G401 (cell line): Measurements from ENCODE around the gene ERCC3. TPM values are rescaled to one million over a fixed set of nuclear protein-coding genes. Genes with fewer than 3 reads are reported as not detected.
"Not testable (repeated sequence)": the region's sequence is repeated elsewhere in the genome, so short reads cannot be mapped to it uniquely, and the experiment has no call there.

Source experiments
- DNase-seq: peaks from one replicate; pipeline ENCODE4 v3.0.0-alpha.2; 2015; ENCODE audit warnings: low spot score
- in situ Hi-C: cut with HindIII; loops from 2 replicates; pipeline ENCODE4 v1.10.0; 2016; ENCODE audit warnings: low sequenced_read_pairs, mixed read lengths
- total RNA-seq: library from RNA; depleted of rRNA; stranded (reverse); fragments of >200 nt; shearing (Covaris generic); gene quantifications from 2 replicates; pipeline ENCODE4 v1.2.3, GENCODE V29; 2014

The ERCC3 gene
- total RNA-seq, 1 experiment from 2014 or later, result 54.4 TPM

GRCh38 chr2:127283275-127283674 is 10.7 kb downstream of the ERCC3 start:
- in situ Hi-C loops, result no loop called here

GRCh38 chr2:127280693-127281092 is 13.3 kb downstream of the ERCC3 start:
- in situ Hi-C loops, result no loop called here

More at GRCh38 chr2:127283275-127283674, 10.7 kb downstream of the ERCC3 start:
- no peak for DNase-seq

GRCh38 chr2:127279781-127280180 is 14.2 kb downstream of the ERCC3 start:
- DNase-seq, result no peak
- in situ Hi-C loops, result no loop called here

More at GRCh38 chr2:127280693-127281092, 13.3 kb downstream of the ERCC3 start:
- no peak for DNase-seq

- in situ Hi-C loops, result no loop called here
Observed at GRCh38 chr2:127278959-127279358, 15.0 kb downstream of the ERCC3 start.

GRCh38 chr2:127277028-127277427 is 16.9 kb downstream of the ERCC3 start:
- in situ Hi-C loops, result no loop called here

More at GRCh38 chr2:127278959-127279358, 15.0 kb downstream of the ERCC3 start:
- no peak for DNase-seq

GRCh38 chr2:127275789-127276188 is 18.2 kb downstream of the ERCC3 start:
- peak; percentile 30 for DNase-seq
- in situ Hi-C loops, result no loop called here

More at GRCh38 chr2:127277028-127277427, 16.9 kb downstream of the ERCC3 start:
- DNase-seq, result no peak

GRCh38 chr2:127275356-127275755 is 18.6 kb downstream of the ERCC3 start:
- in situ Hi-C loops, result no loop called here
- DNase-seq, result peak; percentile 59

- in situ Hi-C loops, result no loop called here
- no peak for DNase-seq
Observed at GRCh38 chr2:127270663-127271062, 23.3 kb downstream of the ERCC3 start.

- in situ Hi-C loops, result no loop called here
- no peak for DNase-seq
Observed at GRCh38 chr2:127261804-127262406, 32.0 kb downstream of the ERCC3 start.

- in situ Hi-C loops, result no loop called here
- DNase-seq, result no peak
Observed at GRCh38 chr2:127259355-127259754, 34.6 kb downstream of the ERCC3 start.

GRCh38 chr2:127256866-127257265 is 37.1 kb downstream of the ERCC3 start:
- in situ Hi-C loops, result no loop called here
- no peak for DNase-seq

GRCh38 chr2:127256381-127256780 is 37.6 kb downstream of the ERCC3 start:
- DNase-seq, result no peak
- in situ Hi-C loops, result no loop called here

GRCh38 chr2:127255721-127256120 is 38.2 kb downstream of the ERCC3 start:
- in situ Hi-C loops, result no loop called here
- no peak for DNase-seq

- in situ Hi-C loops, result no loop called here
- no peak for DNase-seq
Observed at GRCh38 chr2:127255146-127255545, 38.8 kb downstream of the ERCC3 start.

GRCh38 chr2:127254386-127254981 is 39.5 kb downstream of the ERCC3 start:
- in situ Hi-C loops, result no loop called here
- no peak for DNase-seq

- DNase-seq, in situ Hi-C loops: not testable (repeated sequence)
Observed at GRCh38 chr2:127241184-127241583, 52.8 kb downstream of the ERCC3 start.

- in situ Hi-C loops, result no loop called here
- DNase-seq, result no peak
Observed at GRCh38 chr2:127239395-127239794, 54.5 kb downstream of the ERCC3 start.

GRCh38 chr2:127237768-127238167 is 56.2 kb downstream of the ERCC3 start:
- DNase-seq, in situ Hi-C loops: not testable (repeated sequence)

GRCh38 chr2:127235082-127235702 is 58.8 kb downstream of the ERCC3 start:
- no peak for DNase-seq
- in situ Hi-C loops, result no loop called here

- in situ Hi-C loops, result no loop called here
- no peak for DNase-seq
Observed at GRCh38 chr2:127233710-127234109, 60.2 kb downstream of the ERCC3 start.
